GM21526 (cell line): ENCODE results near the gene COL16A1.
A peak's percentile ranks its signal among the peaks of the same experiment; 100 is the strongest.

Source experiments
- ATAC-seq: cut with Tn5 transposase; IDR thresholded peaks from one replicate; pipeline ENCODE4 v1.9.1; 2021; ENCODE audit warnings: moderate library complexity; ENCODE audit not compliant: unreplicated experiment, low FRiP score

Gene COL16A1

GRCh38 chr1:31614414-31615005 is 89.3 kb downstream of the COL16A1 start:
- no peak for ATAC-seq

- no peak for ATAC-seq
Observed at GRCh38 chr1:31609514-31610118, 94.2 kb downstream of the COL16A1 start.

GRCh38 chr1:31607360-31607759 is 96.5 kb downstream of the COL16A1 start:
- no peak for ATAC-seq

GRCh38 chr1:31605908-31606427 is 97.8 kb downstream of the COL16A1 start:
- peak; percentile 91 for ATAC-seq
